T-cell (primary cell): ENCODE data around the gene C10orf90. TPM values are rescaled to one million over a fixed set of nuclear protein-coding genes. Genes with fewer than 3 reads are reported as not detected.

Experiments
- ATAC-seq, 4 experiments: fragments of 200-7000 bp in 3 of 4; fragments of 150-1000 bp in 1 of 4; cut with Tn5 transposase; replicated peaks in 1 of 4; 1 replicate in 3 of 4; 2 replicates in 1 of 4; pipeline ENCODE4 v1.10.0; 2021; ENCODE audit warnings: moderate library complexity in 3 of 4, mild to moderate bottlenecking in 2 of 4, moderate number of reproducible peaks in 1 of 4
- CTCF ChIA-PET, 2 donors: fragments of 300-600 bp; sonication (Branson Sonifier 250); formaldehyde crosslinking; loops; one replicate each; lab custom pipeline; 2022; ENCODE audit warnings: antibody characterized with exemption in 2 of 2; lab: Charles Lee
- POLR2A ChIA-PET, 2 donors: fragments of 300-600 bp; sonication (Branson Sonifier 250); formaldehyde crosslinking; loops; one replicate each; lab custom pipeline; 2022; ENCODE audit warnings: antibody characterized with exemption in 2 of 2; lab: Charles Lee
- DNase-seq, 35 experiments: peaks; one replicate each; pipeline versions ENCODE4 v3.0.0 to v3.0.0-alpha.2; 2013 to 2023
- H3K27ac ChIP-seq: one replicate; pipeline ENCODE4 v1.5.1; 2013; ENCODE audit warnings: low read length
- H3K27me3 ChIP-seq, 2 experiments: replicated peaks in 1 of 2; 1 replicate in 1 of 2; 2 replicates in 1 of 2; pipeline versions ENCODE4 v1.6.1 to v1.7.0; 2013; ENCODE audit warnings: low read length in 1 of 2, mixed read lengths in 1 of 2; ENCODE audit not compliant: control insufficient read depth in 2 of 2, insufficient read depth in 2 of 2; ENCODE audit errors: extremely low read depth in 1 of 2
- H3K36me3 ChIP-seq, 2 donors: 1 replicate in 1 of 2; 2 replicates in 1 of 2; pipeline versions ENCODE4 v1.6.1 to v1.7.0; 2013; ENCODE audit warnings: low read length in 1 of 2; ENCODE audit not compliant: control insufficient read depth in 2 of 2, insufficient read depth in 1 of 2; ENCODE audit errors: extremely low read depth in 1 of 2
- H3K4me1 ChIP-seq, 2 experiments: 1 replicate in 1 of 2; 2 replicates in 1 of 2; pipeline versions ENCODE4 v1.6.1 to v1.7.0; 2013; ENCODE audit warnings: low read length in 2 of 2, mixed read lengths in 1 of 2; ENCODE audit not compliant: insufficient read depth in 2 of 2, control insufficient read depth in 1 of 2; ENCODE audit errors: extremely low read depth in 1 of 2
- H3K4me3 ChIP-seq, 2 donors: 1 replicate in 1 of 2; 2 replicates in 1 of 2; pipeline versions ENCODE4 v1.5.1 to v1.7.0; 2013; ENCODE audit warnings: mild to moderate bottlenecking in 2 of 2, low read length in 1 of 2, moderate library complexity in 1 of 2; ENCODE audit not compliant: control insufficient read depth in 1 of 2; ENCODE audit errors: extremely low read depth in 1 of 2
- H3K9me3 ChIP-seq: 2 replicates; pipeline ENCODE4 v1.7.0; 2013
- H3K27ac Mint-ChIP-seq, 2 donors: one replicate each; pipeline ENCODE4 v1.8.0; 2020 to 2021; ENCODE audit warnings: mild to moderate bottlenecking in 2 of 2, mixed read lengths in 2 of 2
- H3K27me3 Mint-ChIP-seq, 2 donors: one replicate each; pipeline ENCODE4 v1.8.0; 2021 to 2022; ENCODE audit warnings: mixed read lengths in 2 of 2
- H3K36me3 Mint-ChIP-seq: one replicate; pipeline ENCODE4 v1.8.0; 2021; ENCODE audit warnings: mixed read lengths
- H3K4me1 Mint-ChIP-seq, 3 donors: one replicate each; pipeline ENCODE4 v1.8.0; 2020 to 2022; ENCODE audit warnings: mixed read lengths in 3 of 3, mild to moderate bottlenecking in 1 of 3
- H3K4me3 Mint-ChIP-seq, 3 donors: one replicate each; pipeline ENCODE4 v1.8.0; 2020 to 2022; ENCODE audit warnings: mild to moderate bottlenecking in 3 of 3, mixed read lengths in 3 of 3, moderate library complexity in 3 of 3
- H3K9me3 Mint-ChIP-seq, 3 donors: one replicate each; pipeline ENCODE4 v1.8.0; 2020 to 2022; ENCODE audit warnings: mixed read lengths in 3 of 3
- WGBS: methylation state at CpG from one replicate; pipeline ENCODE4 v1.1.5; 2013; ENCODE audit warnings: missing lambda C conversion rate; ENCODE audit not compliant: insufficient coverage; 5-methylcytosine and 5-hydroxymethylcytosine counted together
- total RNA-seq, 35 experiments: library from RNA in 6 of 35; stranded (reverse) in 6 of 35; fragments of 120-200 nt in 1 of 35; gene quantifications; one replicate each; pipeline versions ENCODE4 v1.2.1 to v1.2.4 and lab custom pipeline; 2013 to 2026

Gene C10orf90
- total RNA-seq, 5 donors from 2014 or later (not counting 1 experiment from before 2014, with no cell fraction given), result not detected

DNA sequence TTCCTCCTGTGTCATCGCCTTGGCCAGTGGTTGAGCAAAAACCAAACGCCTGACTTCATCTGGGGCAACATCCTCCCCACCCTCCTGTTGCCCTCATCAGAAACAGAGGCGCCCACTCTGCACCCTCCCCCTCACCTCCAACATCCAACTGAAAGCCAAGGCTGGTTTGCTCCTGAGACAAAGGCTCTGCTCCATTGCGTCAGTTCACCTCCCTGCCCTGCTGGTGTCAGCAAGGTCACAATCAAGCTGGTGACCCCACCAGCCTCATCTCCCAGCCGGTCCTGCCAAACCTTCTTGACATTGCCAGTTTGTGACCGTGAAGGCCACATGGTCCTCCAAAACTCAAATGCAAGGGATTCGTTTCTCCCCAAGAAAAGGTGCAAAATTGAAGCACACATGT, 150.5 kb downstream of the C10orf90 start:
- H3K36me3 Mint-ChIP-seq, result no peaks in the 10 kb centered on the region
- Histone ChIP-seq H3K4me3 (no peak overlapping the region), H3K36me3 (no peaks in the 10 kb centered on the region), H3K27me3 (peaks cover 0 to 9% of the 10 kb centered on the region in 2 experiments), H3K4me1 (no peaks in the 10 kb centered on the region), H3K9me3 (no peaks in the 10 kb centered on the region), H3K27ac (no peak overlapping the region)
- ATAC-seq (no peak), DNase-seq (no peak)
- CTCF ChIA-PET, result no interaction called here
- no peak overlapping the region for H3K4me3 Mint-ChIP-seq
- H3K9me3 Mint-ChIP-seq, result no peaks in the 10 kb centered on the region
- POLR2A ChIA-PET, result no interaction called here
- H3K4me1 Mint-ChIP-seq, result no peaks in the 10 kb centered on the region
- H3K27me3 Mint-ChIP-seq, result no peaks in the 10 kb centered on the region
- 63% methylated on average over 6 of the region's 7 CpGs for WGBS
- no peak overlapping the region for H3K27ac Mint-ChIP-seq

DNA sequence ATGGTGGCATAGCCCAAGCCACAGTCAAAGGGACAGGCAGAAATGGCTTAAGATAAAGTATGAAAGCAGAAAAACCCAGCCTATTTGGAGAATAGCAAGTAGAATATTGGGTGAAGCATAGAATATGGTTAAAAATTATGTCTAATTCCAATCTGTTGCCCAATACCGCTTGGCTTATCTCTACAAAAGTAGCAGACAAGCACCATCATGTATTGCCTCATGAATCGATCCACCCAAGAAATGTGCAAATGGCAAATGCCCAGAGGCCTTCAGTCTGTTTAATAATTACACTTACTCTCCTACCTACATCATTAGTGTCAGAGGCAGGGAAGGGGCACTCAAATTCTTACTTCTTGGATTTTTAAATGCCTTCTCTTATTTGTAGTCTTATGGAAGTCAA, 151.3 kb downstream of the C10orf90 start:
- Histone ChIP-seq H3K4me3 (no peak overlapping the region), H3K9me3 (no peaks in the 10 kb centered on the region), H3K4me1 (no peaks in the 10 kb centered on the region), H3K27ac (no peak overlapping the region), H3K36me3 (no peaks in the 10 kb centered on the region), H3K27me3 (peaks cover 0 to 3% of the 10 kb centered on the region in 2 experiments)
- no peaks in the 10 kb centered on the region for H3K27me3 Mint-ChIP-seq
- no peaks in the 10 kb centered on the region for H3K4me1 Mint-ChIP-seq
- no peaks in the 10 kb centered on the region for H3K9me3 Mint-ChIP-seq
- DNase-seq, result no peak
- CTCF ChIA-PET, result no interaction called here
- H3K36me3 Mint-ChIP-seq, result no peaks in the 10 kb centered on the region
- H3K27ac Mint-ChIP-seq, result no peak overlapping the region
- WGBS, result no CpG with 5 or more reads among the region's 2 CpGs
- no peak for ATAC-seq
- no peak overlapping the region for H3K4me3 Mint-ChIP-seq
- POLR2A ChIA-PET, result no interaction called here

DNA sequence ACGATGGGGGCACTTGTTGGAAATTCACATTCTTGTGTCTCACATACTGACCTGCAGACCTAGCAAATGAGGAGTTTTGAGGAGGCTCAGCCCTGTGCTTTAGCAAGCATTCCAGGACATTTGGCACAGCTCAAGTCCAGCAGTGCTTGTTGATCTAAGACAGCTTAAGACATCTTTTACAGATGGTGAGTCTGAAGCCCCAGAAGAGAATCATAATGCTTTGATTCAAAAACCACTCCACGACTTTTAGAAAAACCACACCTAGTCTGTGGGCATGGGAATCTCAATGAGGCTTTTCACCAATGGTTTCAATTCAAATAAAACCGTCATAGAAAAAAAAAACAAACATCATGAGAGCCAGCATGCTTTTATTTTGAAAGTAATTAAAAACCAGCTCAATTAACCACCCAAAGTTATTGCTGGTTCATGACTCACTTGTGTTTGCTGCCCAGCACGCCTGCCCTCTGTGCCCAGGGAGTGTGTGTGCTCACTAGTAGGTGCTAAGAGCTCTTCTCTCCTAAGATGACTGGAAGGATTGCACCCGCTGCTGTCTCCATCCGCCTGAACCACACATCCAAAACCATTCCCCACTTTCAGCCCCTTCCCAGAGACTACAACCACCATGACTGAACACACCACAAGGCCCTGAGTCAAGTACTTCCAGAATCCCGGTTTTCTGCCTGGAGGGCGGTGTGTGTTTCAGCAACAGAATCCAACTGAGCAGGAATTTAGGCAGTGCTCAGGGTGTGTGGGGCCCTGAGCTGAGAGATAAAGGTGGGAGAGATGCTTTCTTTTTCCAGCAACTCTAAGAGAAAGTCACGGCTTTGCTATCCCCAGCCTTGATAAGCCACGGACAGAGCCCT, 152.0 kb downstream of the C10orf90 start:
- POLR2A ChIA-PET, result no interaction called here
- Mint-ChIP-seq H3K4me3 (no peak overlapping the region), H3K27me3 (no peaks in the 10 kb centered on the region), H3K27ac (no peak overlapping the region), H3K9me3 (no peaks in the 10 kb centered on the region), H3K36me3 (no peaks in the 10 kb centered on the region), H3K4me1 (no peaks in the 10 kb centered on the region)
- Histone ChIP-seq H3K27ac (no peak overlapping the region), H3K4me3 (no peak overlapping the region), H3K36me3 (no peaks in the 10 kb centered on the region), H3K9me3 (no peaks in the 10 kb centered on the region), H3K27me3 (peaks cover 0 to 2% of the 10 kb centered on the region in 2 experiments), H3K4me1 (no peaks in the 10 kb centered on the region)
- 93% methylated on average over 6 of the region's 10 CpGs for WGBS
- CTCF ChIA-PET, result no interaction called here
- DNase-seq (no peak), ATAC-seq (no peak)

GRCh38 chr10:126516515-126516914, 154.0 kb downstream of the C10orf90 start:
- Mint-ChIP-seq H3K27me3 (no peaks in the 10 kb centered on the region), H3K4me3 (no peak overlapping the region), H3K4me1 (no peaks in the 10 kb centered on the region), H3K36me3 (no peaks in the 10 kb centered on the region), H3K27ac (no peak overlapping the region), H3K9me3 (no peaks in the 10 kb centered on the region)
- Histone ChIP-seq H3K4me1 (no peaks in the 10 kb centered on the region), H3K36me3 (no peaks in the 10 kb centered on the region), H3K4me3 (no peak overlapping the region), H3K27me3 (no peaks in the 10 kb centered on the region), H3K27ac (no peak overlapping the region), H3K9me3 (no peaks in the 10 kb centered on the region)
- ATAC-seq (no peak), DNase-seq (no peak)
- POLR2A ChIA-PET, result no interaction called here
- WGBS, result 77% methylated on average over 6 of the region's 6 CpGs
- CTCF ChIA-PET, result no interaction called here

- H3K27ac Mint-ChIP-seq, result no peak overlapping the region
- H3K27me3 ChIP-seq, result no peaks in the 10 kb centered on the region
- ATAC-seq, result no peak
- no peaks in the 10 kb centered on the region for H3K27me3 Mint-ChIP-seq
- H3K36me3 Mint-ChIP-seq, result no peaks in the 10 kb centered on the region
- DNase-seq, result no peak
- H3K4me3 Mint-ChIP-seq, result no peak overlapping the region
- 57% methylated on average over 5 of the region's 8 CpGs for WGBS
- H3K27ac ChIP-seq, result no peak overlapping the region
- no peaks in the 10 kb centered on the region for H3K36me3 ChIP-seq
- POLR2A ChIA-PET, result interaction anchor here in 1 of 2 donors (0.5 kb wide), 1 partner anchor 26 kb away, joined by 3 read pairs; no protein-coding TSS in a partner anchor
- H3K9me3 Mint-ChIP-seq, result no peaks in the 10 kb centered on the region
- no peak overlapping the region for H3K4me3 ChIP-seq
- CTCF ChIA-PET, result no interaction called here
- H3K4me1 ChIP-seq, result no peaks in the 10 kb centered on the region
- H3K9me3 ChIP-seq, result no peaks in the 10 kb centered on the region
- no peaks in the 10 kb centered on the region for H3K4me1 Mint-ChIP-seq
Measured at GRCh38 chr10:126511917-126512479, 158.5 kb downstream of the C10orf90 start.

GRCh38 chr10:126509182-126509581, 161.3 kb downstream of the C10orf90 start:
- ATAC-seq (no peak), DNase-seq (no peak)
- ChIA-PET CTCF (no interaction called here), POLR2A (no interaction called here)
- Histone ChIP-seq H3K27ac (no peak overlapping the region), H3K4me1 (no peaks in the 10 kb centered on the region), H3K9me3 (no peaks in the 10 kb centered on the region), H3K36me3 (no peaks in the 10 kb centered on the region), H3K4me3 (no peak overlapping the region), H3K27me3 (peaks cover 0 to 3% of the 10 kb centered on the region in 2 experiments)
- Mint-ChIP-seq H3K27ac (no peak overlapping the region), H3K36me3 (no peaks in the 10 kb centered on the region), H3K4me1 (no peaks in the 10 kb centered on the region), H3K4me3 (no peak overlapping the region), H3K9me3 (no peaks in the 10 kb centered on the region), H3K27me3 (no peaks in the 10 kb centered on the region)
- 100% methylated on average over 1 of the region's 2 CpGs for WGBS
